NCI-H128 (cell line): Measurements from ENCODE around the gene TET3.

Experiments used
- DNase-seq: peaks from one replicate; lab custom pipeline; 2025; ENCODE audit not compliant: unreplicated experiment; lab: John Stamatoyannopoulos, UW

The TET3 gene

GRCh38 chr2:73987109-73987947, 2.6 kb downstream of the TET3 start:
- DNase-seq: no peak

DNA sequence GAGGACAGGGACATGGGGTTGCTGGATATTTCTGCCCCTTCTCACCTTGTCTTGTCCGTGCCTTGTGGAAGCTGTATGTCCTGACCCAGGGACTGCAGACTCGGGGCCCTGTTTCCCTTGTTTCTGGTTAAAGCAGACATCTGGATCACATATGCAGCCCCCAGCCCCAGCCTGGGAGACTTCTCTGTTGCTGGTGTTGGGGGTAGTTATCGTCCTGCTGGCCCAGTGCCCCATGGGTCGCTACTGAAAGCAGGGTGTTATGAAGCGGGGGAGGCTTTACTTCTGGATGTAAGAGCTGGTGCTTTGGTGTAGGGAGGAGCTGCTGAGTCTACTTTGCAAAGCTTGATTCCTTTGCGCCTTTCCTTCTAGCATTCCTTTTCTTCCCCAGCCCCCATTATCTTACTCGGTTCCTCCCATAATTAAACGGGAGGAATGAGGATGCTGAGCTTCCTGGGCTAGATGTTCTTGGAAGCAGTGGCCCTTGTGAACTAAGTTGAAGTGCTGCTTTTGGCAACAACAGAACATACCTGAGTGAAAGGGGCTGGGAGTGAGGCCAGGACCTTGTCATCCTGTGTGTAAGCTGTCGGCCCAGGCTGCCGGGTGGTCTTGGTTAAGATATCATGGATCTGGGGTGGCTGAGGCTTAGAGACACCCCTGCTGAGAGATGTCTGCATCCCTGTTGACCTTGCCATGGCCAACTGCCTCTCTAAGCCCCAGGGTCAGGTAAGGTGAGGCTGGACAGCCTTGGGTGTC, 3.4 kb downstream of the TET3 start:
- no peak for DNase-seq

GRCh38 chr2:73989972-73990371, 5.3 kb downstream of the TET3 start:
- DNase-seq: no peak

DNA sequence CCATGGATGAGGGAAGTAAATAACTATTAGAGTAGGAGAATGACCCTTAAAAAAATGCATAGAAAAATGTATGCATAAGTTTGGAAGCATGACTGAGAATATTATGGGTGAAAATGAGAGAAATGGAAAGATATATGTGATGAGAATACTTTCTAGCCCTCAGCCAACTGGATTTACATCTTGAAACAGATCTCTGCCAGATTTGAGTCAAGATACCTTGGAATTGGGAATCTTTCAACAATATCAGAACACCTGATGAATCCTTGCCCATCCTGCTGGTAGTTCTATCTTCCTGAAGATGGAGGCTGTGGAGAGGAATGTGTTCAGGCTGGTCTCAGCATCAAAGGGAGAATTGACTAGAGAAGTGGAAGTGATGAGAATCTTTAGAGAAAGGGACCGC, 5.8 kb downstream of the TET3 start:
- no peak for DNase-seq

GRCh38 chr2:73992036-73992435, 7.3 kb downstream of the TET3 start:
- no peak for DNase-seq

DNA sequence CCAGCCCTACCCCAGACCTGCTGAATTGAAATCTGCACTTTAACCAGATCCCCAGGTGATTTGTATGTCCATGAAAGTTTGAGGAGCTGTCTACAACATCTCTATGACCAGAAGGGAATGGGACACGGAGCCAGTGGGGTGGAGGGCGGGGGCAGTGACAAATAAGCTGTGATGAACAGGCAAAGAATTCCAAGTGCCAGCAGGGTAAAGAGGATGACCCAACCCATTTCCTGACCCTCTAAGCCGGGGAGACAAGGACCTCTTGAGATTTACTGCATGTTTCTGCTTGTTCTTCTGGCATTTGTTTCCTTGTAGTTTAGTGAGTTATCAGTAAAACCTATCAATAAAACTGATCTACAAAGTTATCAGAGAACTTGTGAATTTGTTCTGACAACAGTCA, 8.7 kb downstream of the TET3 start:
- no peak for DNase-seq

DNA sequence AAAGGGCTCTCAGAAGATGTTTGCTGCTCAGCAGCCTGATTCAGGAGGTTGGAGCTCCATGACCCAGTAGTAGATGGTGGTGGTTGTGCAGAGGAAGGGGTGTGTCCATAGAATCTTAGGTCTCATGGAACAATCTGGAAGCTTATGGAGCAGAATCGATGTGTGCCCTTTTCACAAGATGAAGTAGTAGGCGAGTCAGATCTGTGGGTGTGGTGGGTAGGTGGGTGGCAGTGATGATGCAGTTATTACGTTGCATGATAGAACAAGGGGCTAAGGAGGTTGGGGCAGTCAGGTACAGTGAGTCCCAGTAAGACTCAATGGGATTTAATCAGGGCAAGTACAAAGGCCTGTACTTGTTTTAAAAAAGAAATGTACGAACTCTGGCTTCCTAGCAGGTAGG, 9.1 kb downstream of the TET3 start:
- DNase-seq: no peak

DNA sequence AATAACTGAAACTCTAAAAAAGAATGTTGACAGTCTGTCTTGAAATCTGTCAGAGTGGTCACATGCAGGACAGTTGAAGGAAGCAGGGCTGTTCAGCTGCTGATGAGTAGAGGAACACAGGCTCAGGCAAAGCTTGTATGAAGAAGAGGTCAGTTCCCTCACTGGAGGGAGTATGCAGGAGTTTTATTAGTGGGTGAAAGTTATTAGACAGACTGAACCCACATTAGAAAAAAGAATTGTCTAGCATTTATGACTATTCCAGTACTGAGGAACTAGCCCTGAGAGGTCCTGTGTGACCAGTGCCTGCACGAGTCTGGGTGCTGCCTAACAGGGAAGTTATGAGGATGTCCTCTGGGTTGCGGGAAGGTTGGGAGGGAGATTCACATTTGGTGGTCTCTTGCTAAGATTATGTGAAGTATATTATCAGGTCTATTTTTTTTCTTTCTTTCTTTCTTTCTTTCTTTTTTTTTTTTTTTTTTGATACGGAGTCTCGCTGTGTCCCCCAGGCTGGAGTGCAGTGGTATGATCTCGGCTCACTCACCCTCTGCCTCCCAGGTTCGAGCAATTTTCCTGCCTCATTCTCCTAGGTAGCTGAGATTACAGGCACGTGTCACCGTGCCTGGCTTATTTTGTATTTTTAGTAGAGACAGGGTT, 9.6 kb downstream of the TET3 start:
- DNase-seq: no peak

DNA sequence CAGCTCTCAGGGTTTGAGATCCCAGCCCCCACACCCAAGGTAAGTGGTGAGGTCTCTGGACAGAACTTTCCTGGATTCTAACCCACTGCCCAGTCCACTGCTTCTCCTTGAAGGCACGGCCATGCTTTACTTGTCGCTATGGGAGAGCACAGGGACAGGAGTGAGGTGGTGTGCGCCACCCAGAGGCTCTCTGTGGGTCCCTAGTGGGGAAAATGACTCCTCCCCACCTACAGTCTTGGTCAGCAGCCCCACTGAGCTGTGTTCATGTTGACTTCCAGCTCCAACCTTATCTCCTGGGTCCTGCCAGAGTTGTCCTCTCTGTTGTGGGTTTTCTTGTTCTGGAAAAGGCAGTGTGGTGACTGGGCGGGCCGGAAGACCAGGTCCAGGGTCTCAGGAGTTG, 11.1 kb downstream of the TET3 start:
- DNase-seq: no peak

GRCh38 chr2:73997813-73998212, 13.1 kb downstream of the TET3 start:
- DNase-seq: no peak

DNA sequence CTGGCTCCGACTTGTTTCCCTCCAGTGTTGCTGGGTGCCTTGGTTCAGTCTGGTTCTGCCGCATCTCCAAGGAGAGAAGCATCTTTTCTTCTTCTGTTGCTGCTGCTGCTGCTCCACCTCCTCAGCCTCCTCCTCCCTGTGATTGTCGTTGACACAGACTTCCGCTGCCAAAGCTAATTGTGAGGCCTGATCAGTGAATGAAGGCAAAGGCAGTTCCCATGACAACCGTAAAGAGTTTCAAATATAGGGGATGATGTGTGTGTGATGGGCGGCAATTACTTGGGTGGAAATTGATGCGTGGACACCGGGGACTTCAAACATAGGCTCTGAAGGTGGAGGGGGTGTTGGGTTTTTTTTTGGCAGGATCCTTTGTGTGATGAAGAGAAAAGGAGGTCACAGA, 13.7 kb downstream of the TET3 start:
- no peak for DNase-seq

DNA sequence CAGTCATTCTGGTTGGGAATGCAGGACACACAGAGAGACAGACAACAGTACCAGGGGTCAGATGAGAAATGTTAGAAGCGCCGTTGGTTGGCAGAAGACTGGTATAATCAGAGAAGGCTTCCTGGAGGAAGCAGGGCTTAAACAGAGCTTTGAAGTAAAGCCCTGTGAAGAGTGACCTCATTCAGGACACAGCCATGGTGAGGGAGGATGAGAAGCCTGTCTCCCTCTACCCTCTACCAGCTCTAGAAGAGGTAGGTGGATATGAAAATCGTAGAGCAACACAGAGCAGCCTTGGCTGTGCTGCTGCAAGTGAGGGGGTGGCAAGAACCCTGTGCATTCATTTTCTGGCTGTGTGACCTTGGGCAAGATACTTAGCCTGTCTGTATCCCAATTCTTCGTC, 14.2 kb downstream of the TET3 start:
- DNase-seq: no peak

DNA sequence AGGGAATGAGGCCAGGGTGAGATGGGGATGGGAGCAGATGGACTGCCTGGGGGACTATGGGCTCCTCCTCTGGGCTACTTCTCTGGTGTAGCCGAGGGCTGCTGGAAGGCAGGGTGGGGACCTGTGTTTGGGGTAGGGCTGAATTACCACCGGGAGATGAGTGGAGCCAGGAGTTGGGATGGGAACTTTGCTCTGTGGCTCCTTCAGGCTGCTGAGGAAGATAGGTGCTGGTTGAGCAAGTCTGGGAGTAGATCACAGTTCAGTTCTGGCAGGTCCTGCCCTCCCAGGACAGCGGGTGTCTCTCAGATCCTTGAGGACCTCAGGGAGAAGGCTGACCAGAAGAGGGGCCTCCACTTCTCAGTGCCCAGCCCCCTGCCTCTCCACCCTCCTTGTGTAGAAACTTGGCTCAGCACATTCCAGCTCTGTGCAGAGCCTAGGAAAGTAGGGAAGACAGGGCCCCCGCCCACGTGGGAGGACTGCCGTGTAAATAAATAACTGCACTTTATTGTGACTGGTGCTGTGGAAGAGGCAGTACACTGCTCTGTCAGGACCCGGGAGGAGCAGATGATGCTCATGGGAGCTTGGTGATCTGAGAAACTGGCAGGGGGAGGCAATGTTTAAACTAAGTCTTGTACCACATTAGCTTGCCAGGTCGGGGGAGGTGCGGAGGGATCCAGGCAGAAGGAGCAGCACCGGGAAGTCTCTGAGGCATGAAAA, 15.3 kb downstream of the TET3 start:
- no peak for DNase-seq

DNA sequence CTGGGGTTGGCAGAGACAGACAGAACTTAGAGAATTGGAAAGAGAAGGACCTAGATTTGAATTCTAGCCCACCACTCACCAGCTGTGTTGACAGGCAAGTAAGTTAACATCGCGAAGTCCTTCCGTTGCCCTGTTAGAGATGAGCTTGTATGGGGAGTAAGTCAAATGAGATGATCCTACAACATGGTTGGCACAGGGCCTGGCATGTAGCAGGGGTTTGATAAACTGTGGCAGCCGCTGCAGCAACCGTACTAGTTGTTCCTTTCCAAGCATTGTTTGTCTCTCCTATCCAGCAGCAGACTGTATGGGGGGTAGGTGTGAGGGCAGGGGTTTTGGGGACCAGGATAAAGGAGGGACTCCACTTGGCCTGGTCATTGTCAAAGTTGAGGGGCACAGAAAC, 16.0 kb downstream of the TET3 start:
- DNase-seq: no peak

- DNase-seq: no peak
Observed at GRCh38 chr2:74001121-74001520, 16.4 kb downstream of the TET3 start.

GRCh38 chr2:74001781-74002504, 17.2 kb downstream of the TET3 start:
- no peak for DNase-seq

DNA sequence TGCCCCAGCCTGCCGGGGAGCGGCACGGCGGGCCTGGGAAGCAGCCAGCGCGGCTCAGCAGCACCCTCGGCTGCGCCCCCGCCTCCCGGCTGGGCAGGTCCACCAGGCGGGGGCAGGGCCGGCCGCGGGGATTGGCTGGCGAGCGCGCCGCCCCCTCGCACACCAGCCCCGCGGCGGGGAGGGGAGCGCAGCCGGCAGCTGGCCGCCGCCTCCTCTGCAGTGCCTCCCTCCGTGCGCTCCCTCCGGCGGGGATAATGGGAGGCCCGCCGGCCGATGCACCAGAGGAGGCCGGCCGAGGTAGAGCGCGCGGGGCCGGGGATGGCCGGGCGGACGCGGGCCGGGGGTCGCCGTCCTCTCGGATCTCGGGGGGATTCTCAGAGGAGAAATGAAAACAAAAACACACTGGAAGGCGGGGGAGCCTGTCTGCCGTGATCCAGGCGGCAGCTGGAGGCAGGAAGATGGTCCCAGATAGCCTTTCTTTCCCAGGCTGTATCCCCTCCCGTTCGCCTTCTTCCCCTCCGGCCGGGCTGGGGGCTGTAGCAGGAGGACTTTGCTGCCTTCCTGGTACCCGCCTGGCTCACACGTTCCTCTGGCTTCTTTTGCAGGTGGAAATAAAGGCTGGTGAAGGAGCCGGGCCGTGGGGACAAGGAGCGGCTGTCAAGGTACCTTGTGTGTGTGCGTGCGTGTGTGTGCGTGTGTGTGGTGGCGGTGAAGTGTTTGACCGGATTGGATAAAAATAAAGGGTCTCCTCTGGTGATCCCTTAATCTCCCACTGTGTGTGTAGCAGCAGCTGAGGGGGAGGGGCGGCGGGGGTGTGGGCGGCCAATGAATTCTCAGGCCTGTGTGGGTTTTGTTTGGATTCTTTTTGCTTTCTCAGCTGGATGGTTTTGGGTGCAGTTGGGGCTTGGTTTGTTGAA, 18.1 kb downstream of the TET3 start:
- DNase-seq: peak; percentile 61

DNA sequence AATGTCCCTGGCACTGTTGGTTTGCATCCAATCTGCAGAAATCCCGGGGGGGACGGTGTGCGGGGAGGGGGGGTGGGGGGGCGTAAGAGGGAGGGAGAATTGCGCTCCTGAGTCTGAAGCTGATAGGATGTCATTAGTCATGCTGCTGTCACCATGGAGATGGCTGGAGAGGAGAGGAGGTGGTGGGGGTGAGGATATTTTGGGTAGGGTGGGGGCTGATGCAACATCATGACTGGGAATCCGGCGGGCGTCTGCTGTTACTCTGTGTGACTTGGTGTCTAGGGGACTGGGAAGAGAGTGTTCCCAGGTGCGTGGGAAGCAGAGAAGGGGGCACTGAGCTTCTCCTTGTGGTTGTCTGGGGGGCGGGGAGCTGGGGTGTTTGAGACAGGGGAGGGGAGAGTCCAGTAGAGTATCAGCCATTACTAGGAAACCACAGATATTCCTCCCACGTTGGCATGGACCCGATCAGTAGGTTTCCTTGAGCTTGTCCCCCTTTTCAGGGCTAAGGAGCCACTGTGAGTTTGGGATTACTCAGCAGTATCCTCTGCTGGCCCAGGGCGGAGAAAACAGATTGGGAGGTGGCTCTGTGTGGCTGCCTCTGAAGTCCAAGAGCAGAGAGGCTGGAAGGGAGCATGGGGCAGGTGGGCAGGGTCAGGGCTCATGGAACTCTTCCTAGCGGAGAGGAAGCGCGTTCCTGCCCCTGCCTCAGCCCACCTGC, 18.9 kb downstream of the TET3 start:
- DNase-seq: no peak
